Kidney (tissue), 14 donors: Measurements from ENCODE around the gene CER1. TPM values are rescaled to one million over a fixed set of nuclear protein-coding genes. Genes with fewer than 3 reads are reported as not detected.

Experiments
- DNase-seq, 5 donors: peaks; one replicate each; pipeline ENCODE4 v3.0.0-alpha.2; 2013 to 2020
- FAIRE-seq: peaks from 2 replicates; lab custom pipeline; 2012; peaks lifted over from hg19 to GRCh38; lab: Jason Lieb, UNC
- H3K27ac ChIP-seq, 2 donors: one replicate each; pipeline ENCODE4 v1.7.0; 2013; ENCODE audit warnings: low read depth in 2 of 2, low read length in 2 of 2, inconsistent platforms in 1 of 2
- H3K27me3 ChIP-seq: one replicate; pipeline ENCODE4 v1.7.1; 2013; ENCODE audit warnings: low read length, inconsistent platforms; ENCODE audit not compliant: control insufficient read depth, insufficient read depth
- H3K36me3 ChIP-seq, 3 donors: one replicate each; pipeline versions ENCODE4 v1.7.0 to v1.7.1; 2013; ENCODE audit warnings: low read length in 3 of 3, control low read depth in 1 of 3, inconsistent platforms in 1 of 3; ENCODE audit not compliant: insufficient read depth in 3 of 3, control insufficient read depth in 2 of 3
- H3K4me1 ChIP-seq, 3 donors: one replicate each; pipeline versions ENCODE4 v1.7.0 to v1.7.1; 2013; ENCODE audit warnings: low read length in 3 of 3, inconsistent platforms in 1 of 3, low read depth in 1 of 3; ENCODE audit not compliant: control insufficient read depth in 2 of 3, insufficient read depth in 2 of 3
- H3K4me3 ChIP-seq, 3 donors: one replicate each; pipeline versions ENCODE4 v1.7.0 to v1.8.1; 2013; ENCODE audit warnings: low read length in 3 of 3, control low read depth in 1 of 3, inconsistent platforms in 1 of 3
- H3K9ac ChIP-seq, 3 donors: one replicate each; pipeline versions ENCODE4 v1.7.0 to v1.7.1; 2013; ENCODE audit warnings: low read length in 3 of 3, control low read depth in 1 of 3, inconsistent platforms in 1 of 3
- H3K9me3 ChIP-seq, 3 donors: one replicate each; pipeline versions ENCODE4 v1.7.0 to v1.7.1; 2013; ENCODE audit warnings: low read length in 3 of 3, control low read depth in 1 of 3, inconsistent platforms in 1 of 3; ENCODE audit not compliant: control insufficient read depth in 2 of 3, insufficient read depth in 1 of 3
- CTCF ChIP-seq: IDR thresholded peaks from 3 replicates; pipeline ENCODE4 v1.5.1; 2012; ENCODE audit warnings: mild to moderate bottlenecking, moderate library complexity, borderline replicate concordance; ENCODE audit not compliant: insufficient read depth; ENCODE audit errors: extremely low read depth
- intact Hi-C: fragments of 100-400 bp; cut with DNase I; formaldehyde crosslinking; loops from one replicate; pipeline ENCODE4 v1.11.1; 2022
- polyA plus RNA-seq: library from polyadenylated mRNA; stranded (reverse); fragments of 350-450 nt; fragmentation: Illumina TruSeq; extraction: RNeasy Lipid Tissue Mini Kit (QIAGEN cat#74804); gene quantifications from one replicate; pipeline ENCODE4 v1.2.3, GENCODE V29; 2014; ENCODE audit warnings: low read depth, low replicate concordance; ENCODE audit not compliant: insufficient read depth
- total RNA-seq: library from RNA; stranded (reverse); fragmentation: NEBNext Ultra II Directional; extraction: Animal tissue kit (Norgen Biotek cat#: 25700); gene quantifications from one replicate; pipeline ENCODE4 v1.2.1, GENCODE V29; 2021
- donor health status: control.
- donor health status: control.
- donor health status: control.
- donor health status: control.
- donor health status: control.
- donor health status: DM: yes; HTN: yes; CAD: no.
- donor health status: Normal renal cell carcinoma (clear cell type).

CER1 gene
- total and polyA plus RNA-seq, 2 donors from 2014 or later, result 0.45 TPM; not detected in 1

GRCh38 chr9:14719231-14719923 is 3.2 kb downstream of the CER1 start:
- FAIRE-seq, result no peak
- no peak for DNase-seq
- intact Hi-C loops, result no loop called here

GRCh38 chr9:14715102-14715501 is 7.4 kb downstream of the CER1 start:
- DNase-seq, result no peak
- no peak for FAIRE-seq
- intact Hi-C loops, result no loop called here

More at GRCh38 chr9:14719231-14719923, 3.2 kb downstream of the CER1 start:
- TF ChIP-seq CTCF, result no peak
- Histone ChIP-seq H3K4me1 (no peaks in the 10 kb centered on the region), H3K27ac (no peak overlapping the region), H3K9me3 (no peaks in the 10 kb centered on the region), H3K4me3 (no peak overlapping the region), H3K27me3 (no peaks in the 10 kb centered on the region), H3K9ac (no peak overlapping the region), H3K36me3 (no peaks in the 10 kb centered on the region)

GRCh38 chr9:14713187-14713767 is 9.3 kb downstream of the CER1 start:
- H3K9me3 ChIP-seq, result no peaks in the 10 kb centered on the region
- no peak overlapping the region for H3K27ac ChIP-seq
- DNase-seq (no peak), FAIRE-seq (no peak)
- H3K27me3 ChIP-seq, result no peaks in the 10 kb centered on the region
- intact Hi-C loops, result no loop called here
- TF ChIP-seq CTCF, result no peak
- H3K36me3 ChIP-seq, result no peaks in the 10 kb centered on the region
- H3K4me1 ChIP-seq, result no peaks in the 10 kb centered on the region
- no peak overlapping the region for H3K4me3 ChIP-seq
- no peak overlapping the region for H3K9ac ChIP-seq

More at GRCh38 chr9:14715102-14715501, 7.4 kb downstream of the CER1 start:
- no peaks in the 10 kb centered on the region for H3K9me3 ChIP-seq
- no peak overlapping the region for H3K27ac ChIP-seq
- H3K4me1 ChIP-seq, result no peaks in the 10 kb centered on the region
- no peaks in the 10 kb centered on the region for H3K36me3 ChIP-seq
- no peak overlapping the region for H3K9ac ChIP-seq
- H3K27me3 ChIP-seq, result no peaks in the 10 kb centered on the region
- H3K4me3 ChIP-seq, result no peak overlapping the region
- TF ChIP-seq CTCF, result no peak
